SK-N-SH (cell line): ENCODE data around the gene BCHE. TPM values are rescaled to one million over a fixed set of nuclear protein-coding genes. Genes with fewer than 3 reads are reported as not detected.

ENCODE experiments used
- CTCF ChIA-PET: fragments of 300-600, 350-600 bp; formaldehyde crosslinking; extraction: SDS; loops from one replicate; lab custom pipeline; 2021; lab: Yijun Ruan, JAX
- POLR2A ChIA-PET: fragments of 350-600 bp; sonication (Branson Sonifier 250); formaldehyde crosslinking; extraction: SDS; loops from one replicate; lab custom pipeline; 2020; ENCODE audit warnings: antibody characterized with exemption, inconsistent platforms; lab: Yijun Ruan, JAX
- DNase-seq: peaks from one replicate; pipeline ENCODE4 v3.0.0; 2012
- H2AFZ ChIP-seq: fragments of 200-600 bp; sonication (generic); 2 replicates; pipeline ENCODE4 v1.8.1; 2016; ENCODE audit warnings: antibody characterized with exemption, mild to moderate bottlenecking, low read depth
- H3F3A ChIP-seq: fragments of 200-600 bp; sonication (generic); replicated peaks from 2 replicates; pipeline ENCODE3; 2016; ENCODE audit warnings: antibody characterized with exemption, mild to moderate bottlenecking; ENCODE audit not compliant: insufficient read depth
- H3K27ac ChIP-seq, 2 experiments: fragments of 200-500 bp in 1 of 2; fragments of 200-600 bp in 1 of 2; sonication (Bioruptor generic) in 1 of 2; sonication (generic), shearing (Covaris generic) in 1 of 2; 2 replicates each; pipeline versions ENCODE4 v1.5.1 to v1.6.1; 2014 to 2016; ENCODE audit warnings: low read depth in 2 of 2, inconsistent platforms in 1 of 2, low read length in 1 of 2, mild to moderate bottlenecking in 1 of 2, mixed read lengths in 1 of 2
- H3K27me3 ChIP-seq: fragments of 200-600 bp; sonication (generic), shearing (Covaris generic); 2 replicates; pipeline ENCODE4 v1.6.1; 2016; ENCODE audit warnings: mixed run types; ENCODE audit not compliant: insufficient read depth
- H3K36me3 ChIP-seq, 2 experiments: fragments of 200-500 bp in 1 of 2; fragments of 200-600 bp in 1 of 2; sonication (Bioruptor generic) in 1 of 2; sonication (generic) in 1 of 2; replicated peaks in 1 of 2; 2 replicates each; pipeline versions ENCODE3 to v1.5.1; 2014 to 2016; ENCODE audit warnings: low read length in 1 of 2, mild to moderate bottlenecking in 1 of 2; ENCODE audit not compliant: insufficient read depth in 2 of 2, control insufficient read depth in 1 of 2
- H3K4me1 ChIP-seq, 2 experiments: fragments of 200-500 bp in 1 of 2; fragments of 200-600 bp in 1 of 2; sonication (Bioruptor generic) in 1 of 2; sonication (generic), shearing (Covaris generic) in 1 of 2; 2 replicates each; pipeline versions ENCODE4 v1.5.1 to v1.6.1; 2014 to 2016; ENCODE audit warnings: low read depth in 1 of 2, low read length in 1 of 2, mixed run types in 1 of 2; ENCODE audit not compliant: insufficient read depth in 2 of 2, control insufficient read depth in 1 of 2
- H3K4me2 ChIP-seq: fragments of 200-600 bp; sonication (generic), shearing (Covaris generic); 2 replicates; pipeline ENCODE4 v1.6.1; 2017; ENCODE audit warnings: mixed run types
- H3K4me3 ChIP-seq, 2 experiments: fragments of 200-500 bp in 1 of 2; fragments of 200-600 bp in 1 of 2; sonication (Bioruptor generic) in 1 of 2; sonication (generic), shearing (Covaris generic) in 1 of 2; 2 replicates each; pipeline versions ENCODE4 v1.5.1 to v1.8.1; 2014 to 2016; ENCODE audit warnings: low read depth in 2 of 2, inconsistent platforms in 1 of 2, low read length in 1 of 2, mild to moderate bottlenecking in 1 of 2, mixed read lengths in 1 of 2, moderate library complexity in 1 of 2
- H3K79me2 ChIP-seq: fragments of 200-600 bp; sonication (generic); 2 replicates; pipeline ENCODE4 v1.8.1; 2017; ENCODE audit warnings: mild to moderate bottlenecking; ENCODE audit not compliant: insufficient read depth
- H3K9ac ChIP-seq: fragments of 200-600 bp; sonication (generic); 2 replicates; pipeline ENCODE4 v1.6.1; 2017; ENCODE audit warnings: mixed run types
- H3K9me2 ChIP-seq: fragments of 200-600 bp; sonication (generic); 2 replicates; pipeline ENCODE4 v1.6.1; 2017; ENCODE audit warnings: mixed run types
- H3K9me3 ChIP-seq: fragments of 200-600 bp; sonication (generic); 2 replicates; pipeline ENCODE4 v1.6.1; 2017; ENCODE audit warnings: mixed run types, mild to moderate bottlenecking, moderate library complexity
- H4K20me1 ChIP-seq: fragments of 200-600 bp; sonication (generic); 2 replicates; pipeline ENCODE4 v1.6.1; 2017; ENCODE audit warnings: mild to moderate bottlenecking, mixed run types; ENCODE audit not compliant: insufficient read depth
- CHD2 ChIP-seq: fragments of 150-350 bp; IDR thresholded peaks from 2 replicates; pipeline ENCODE4 v1.6.1; 2018; ENCODE audit warnings: low read length; ENCODE audit not compliant: partially characterized antibody
- ELF1 ChIP-seq: IDR thresholded peaks from 2 replicates; pipeline ENCODE4 v1.4.0; 2012
- EZH2phosphoT487 ChIP-seq: fragments of 200-600 bp; sonication (generic); IDR thresholded peaks from 2 replicates; pipeline ENCODE4 v1.6.1; 2017; ENCODE audit warnings: low read depth, mixed run types, mild to moderate bottlenecking, antibody characterized with exemption, moderate library complexity, borderline replicate concordance
- FOXJ3 ChIP-seq: sonication (generic); formaldehyde crosslinking; IDR thresholded peaks from 2 replicates; pipeline ENCODE4 v1.5.1; 2020; ENCODE audit warnings: mild to moderate bottlenecking, missing genetic modification reagents
- FOXM1 ChIP-seq: IDR thresholded peaks from 2 replicates; pipeline ENCODE4 v1.4.0; 2012; ENCODE audit warnings: low read depth, mild to moderate bottlenecking
- GABPA ChIP-seq: IDR thresholded peaks from 2 replicates; pipeline ENCODE4 v1.4.0; 2012; ENCODE audit warnings: low read depth, mild to moderate bottlenecking
- IRF3 ChIP-seq: fragments of 150-350 bp; IDR thresholded peaks from 2 replicates; pipeline ENCODE4 v1.6.1; 2016; ENCODE audit warnings: mild to moderate bottlenecking, low read depth, low read length
- JUND ChIP-seq: IDR thresholded peaks from 2 replicates; pipeline ENCODE4 v1.4.0; 2012
- MAX ChIP-seq: IDR thresholded peaks from 2 replicates; pipeline ENCODE4 v1.4.0; 2012; ENCODE audit warnings: low read depth
- MEF2A ChIP-seq: IDR thresholded peaks from 2 replicates; pipeline ENCODE4 v1.4.0; 2012; ENCODE audit warnings: low read depth, borderline replicate concordance
- MXI1 ChIP-seq: IDR thresholded peaks from 2 replicates; pipeline ENCODE4 v1.6.1; 2012; ENCODE audit warnings: mild to moderate bottlenecking, low read depth, low read length, improper control_type of control experiment
- NFIC ChIP-seq: IDR thresholded peaks from 2 replicates; pipeline ENCODE4 v1.4.0; 2012; ENCODE audit warnings: borderline replicate concordance
- SMC3 ChIP-seq: IDR thresholded peaks from 2 replicates; pipeline ENCODE4 v1.6.1; 2012; ENCODE audit warnings: low read depth, low read length, improper control_type of control experiment
- TAF1 ChIP-seq: IDR thresholded peaks from 2 replicates; pipeline ENCODE4 v1.6.1; 2012; ENCODE audit warnings: low read depth, mild to moderate bottlenecking, low read length, moderate library complexity, borderline replicate concordance
- USF1 ChIP-seq: IDR thresholded peaks from 2 replicates; pipeline ENCODE4 v1.4.0; 2012; ENCODE audit warnings: low read depth, borderline replicate concordance
- USF2 ChIP-seq: fragments of 150-350 bp; IDR thresholded peaks from 2 replicates; pipeline ENCODE4 v1.6.1; 2017; ENCODE audit warnings: antibody characterized with exemption, low read length, low read depth, borderline replicate concordance
- YY1 ChIP-seq: IDR thresholded peaks from 2 replicates; pipeline ENCODE4 v1.4.0; 2012; ENCODE audit warnings: low read depth, mild to moderate bottlenecking
- whole genome bisulfite sequencing: methylation state at CpG from one replicate; pipeline ENCODE4 v1.1.6; 2017; ENCODE audit warnings: low lambda C conversion rate; 5-methylcytosine and 5-hydroxymethylcytosine counted together
- polyA plus RNA-seq, 3 experiments: library from polyadenylated mRNA; depleted of rRNA; stranded (reverse); fragments of >200 nt; gene quantifications; 2 replicates each; pipeline ENCODE4 v1.2.3, GENCODE V29; 2012
- TF ChIP-seq, protein P1 (sequence below): fragments of 200-600 bp; sonication (generic); IDR thresholded peaks from 2 replicates; pipeline ENCODE4 v1.6.1; 2017; ENCODE audit warnings: antibody characterized with exemption, mild to moderate bottlenecking, moderate library complexity
- TF ChIP-seq, protein P2 (sequence below): IDR thresholded peaks from 2 replicates; pipeline ENCODE4 v1.6.1; 2012; ENCODE audit warnings: mild to moderate bottlenecking, low read depth, low read length, moderate library complexity

Gene BCHE
- polyA plus RNA-seq, 1 of the 3 experiments (the other 2 are of a cell fraction) = not detected

DNA sequence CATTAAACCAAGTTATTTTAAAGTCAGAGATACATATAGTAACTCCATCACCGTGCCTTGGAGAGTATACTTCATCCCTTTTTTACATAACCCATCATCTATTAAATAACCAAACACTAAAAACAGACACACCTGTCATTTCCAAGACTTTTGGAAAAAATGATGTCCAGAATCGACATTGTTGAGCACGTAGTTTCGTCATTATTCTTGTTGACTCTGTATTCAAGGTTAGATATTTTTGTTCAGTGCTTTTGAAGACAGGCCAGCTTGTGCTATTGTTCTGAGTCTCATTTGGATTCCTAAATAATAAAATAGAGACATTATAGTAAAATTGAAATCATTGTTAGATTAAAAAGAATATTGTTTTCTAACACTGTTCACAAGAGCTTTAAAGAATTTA, 51.2 kb downstream of the BCHE start:
- Histone ChIP-seq H3F3A (no peaks in the 10 kb centered on the region), H3K4me2 (no peak overlapping the region), H3K9ac (no peak overlapping the region), H3K36me3 (no peaks in the 10 kb centered on the region), H3K79me2 (no peaks in the 10 kb centered on the region), H3K27me3 (no peaks in the 10 kb centered on the region; the same call in 1 of the 2 replicates), H3K9me3 (no peaks in the 10 kb centered on the region), H3K4me3 (no peak overlapping the region), H2AFZ (no peak overlapping the region), H3K4me1 (no peaks in the 10 kb centered on the region), H3K9me2 (no peaks in the 10 kb centered on the region), H3K27ac (no peak overlapping the region), H4K20me1 (no peaks in the 10 kb centered on the region)
- WGBS = 31% methylated on average over 4 of the region's 4 CpGs
- ChIA-PET CTCF (no interaction called here), POLR2A (no interaction called here)
- TF ChIP-seq FOXM1 (no peak), IRF3 (no peak), ELF1 (no peak), USF1 (no peak), EZH2phosphoT487 (no peak), GABPA (no peak)
- TF ChIP-seq, protein P1, sequence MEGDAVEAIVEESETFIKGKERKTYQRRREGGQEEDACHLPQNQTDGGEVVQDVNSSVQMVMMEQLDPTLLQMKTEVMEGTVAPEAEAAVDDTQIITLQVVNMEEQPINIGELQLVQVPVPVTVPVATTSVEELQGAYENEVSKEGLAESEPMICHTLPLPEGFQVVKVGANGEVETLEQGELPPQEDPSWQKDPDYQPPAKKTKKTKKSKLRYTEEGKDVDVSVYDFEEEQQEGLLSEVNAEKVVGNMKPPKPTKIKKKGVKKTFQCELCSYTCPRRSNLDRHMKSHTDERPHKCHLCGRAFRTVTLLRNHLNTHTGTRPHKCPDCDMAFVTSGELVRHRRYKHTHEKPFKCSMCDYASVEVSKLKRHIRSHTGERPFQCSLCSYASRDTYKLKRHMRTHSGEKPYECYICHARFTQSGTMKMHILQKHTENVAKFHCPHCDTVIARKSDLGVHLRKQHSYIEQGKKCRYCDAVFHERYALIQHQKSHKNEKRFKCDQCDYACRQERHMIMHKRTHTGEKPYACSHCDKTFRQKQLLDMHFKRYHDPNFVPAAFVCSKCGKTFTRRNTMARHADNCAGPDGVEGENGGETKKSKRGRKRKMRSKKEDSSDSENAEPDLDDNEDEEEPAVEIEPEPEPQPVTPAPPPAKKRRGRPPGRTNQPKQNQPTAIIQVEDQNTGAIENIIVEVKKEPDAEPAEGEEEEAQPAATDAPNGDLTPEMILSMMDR = no peak
- TF ChIP-seq, protein P2, sequence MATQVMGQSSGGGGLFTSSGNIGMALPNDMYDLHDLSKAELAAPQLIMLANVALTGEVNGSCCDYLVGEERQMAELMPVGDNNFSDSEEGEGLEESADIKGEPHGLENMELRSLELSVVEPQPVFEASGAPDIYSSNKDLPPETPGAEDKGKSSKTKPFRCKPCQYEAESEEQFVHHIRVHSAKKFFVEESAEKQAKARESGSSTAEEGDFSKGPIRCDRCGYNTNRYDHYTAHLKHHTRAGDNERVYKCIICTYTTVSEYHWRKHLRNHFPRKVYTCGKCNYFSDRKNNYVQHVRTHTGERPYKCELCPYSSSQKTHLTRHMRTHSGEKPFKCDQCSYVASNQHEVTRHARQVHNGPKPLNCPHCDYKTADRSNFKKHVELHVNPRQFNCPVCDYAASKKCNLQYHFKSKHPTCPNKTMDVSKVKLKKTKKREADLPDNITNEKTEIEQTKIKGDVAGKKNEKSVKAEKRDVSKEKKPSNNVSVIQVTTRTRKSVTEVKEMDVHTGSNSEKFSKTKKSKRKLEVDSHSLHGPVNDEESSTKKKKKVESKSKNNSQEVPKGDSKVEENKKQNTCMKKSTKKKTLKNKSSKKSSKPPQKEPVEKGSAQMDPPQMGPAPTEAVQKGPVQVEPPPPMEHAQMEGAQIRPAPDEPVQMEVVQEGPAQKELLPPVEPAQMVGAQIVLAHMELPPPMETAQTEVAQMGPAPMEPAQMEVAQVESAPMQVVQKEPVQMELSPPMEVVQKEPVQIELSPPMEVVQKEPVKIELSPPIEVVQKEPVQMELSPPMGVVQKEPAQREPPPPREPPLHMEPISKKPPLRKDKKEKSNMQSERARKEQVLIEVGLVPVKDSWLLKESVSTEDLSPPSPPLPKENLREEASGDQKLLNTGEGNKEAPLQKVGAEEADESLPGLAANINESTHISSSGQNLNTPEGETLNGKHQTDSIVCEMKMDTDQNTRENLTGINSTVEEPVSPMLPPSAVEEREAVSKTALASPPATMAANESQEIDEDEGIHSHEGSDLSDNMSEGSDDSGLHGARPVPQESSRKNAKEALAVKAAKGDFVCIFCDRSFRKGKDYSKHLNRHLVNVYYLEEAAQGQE = no peak
- DNase-seq = no peak

- POLR2A ChIA-PET = no interaction called here
- no peaks in the 10 kb centered on the region for H3K4me1 ChIP-seq
- no peaks in the 10 kb centered on the region for H3F3A ChIP-seq
- no peaks in the 10 kb centered on the region for H3K79me2 ChIP-seq
- H4K20me1 ChIP-seq = no peaks in the 10 kb centered on the region
- no peaks in the 10 kb centered on the region for H3K9me2 ChIP-seq
- no peak overlapping the region for H2AFZ ChIP-seq
- H3K4me2 ChIP-seq = no peak overlapping the region
- WGBS = 15% methylated on average over 3 of the region's 3 CpGs
- H3K27ac ChIP-seq = no peak overlapping the region
- H3K9me3 ChIP-seq = no peaks in the 10 kb centered on the region
- no peaks in the 10 kb centered on the region for H3K27me3 ChIP-seq
- no peak overlapping the region for H3K9ac ChIP-seq
- no peaks in the 10 kb centered on the region for H3K36me3 ChIP-seq
- no peak overlapping the region for H3K4me3 ChIP-seq
- CTCF ChIA-PET = no interaction called here
- DNase-seq = no peak
- TF ChIP-seq MAX (no peak), FOXJ3 (CRISPR knock-in tag) (no peak), TAF1 (no peak), YY1 (no peak), FOXM1 (no peak), JUND (no peak), USF2 (no peak), MXI1 (no peak), MEF2A (no peak), CHD2 (no peak), NFIC (no peak), SMC3 (no peak)
Measured at GRCh38 chr3:165784337-165784736, 52.9 kb downstream of the BCHE start.
